NCI-H187 (cell line): Measurements from ENCODE around the gene PCGF5.
"Not testable (repeated sequence)": the region's sequence is repeated elsewhere in the genome, so short reads cannot be mapped to it uniquely, and the experiment has no call there.

ENCODE experiments used
- DNase-seq, 2 experiments: peaks; one replicate each; lab custom pipeline; 2025; lab: John Stamatoyannopoulos, UW

PCGF5 gene

DNA sequence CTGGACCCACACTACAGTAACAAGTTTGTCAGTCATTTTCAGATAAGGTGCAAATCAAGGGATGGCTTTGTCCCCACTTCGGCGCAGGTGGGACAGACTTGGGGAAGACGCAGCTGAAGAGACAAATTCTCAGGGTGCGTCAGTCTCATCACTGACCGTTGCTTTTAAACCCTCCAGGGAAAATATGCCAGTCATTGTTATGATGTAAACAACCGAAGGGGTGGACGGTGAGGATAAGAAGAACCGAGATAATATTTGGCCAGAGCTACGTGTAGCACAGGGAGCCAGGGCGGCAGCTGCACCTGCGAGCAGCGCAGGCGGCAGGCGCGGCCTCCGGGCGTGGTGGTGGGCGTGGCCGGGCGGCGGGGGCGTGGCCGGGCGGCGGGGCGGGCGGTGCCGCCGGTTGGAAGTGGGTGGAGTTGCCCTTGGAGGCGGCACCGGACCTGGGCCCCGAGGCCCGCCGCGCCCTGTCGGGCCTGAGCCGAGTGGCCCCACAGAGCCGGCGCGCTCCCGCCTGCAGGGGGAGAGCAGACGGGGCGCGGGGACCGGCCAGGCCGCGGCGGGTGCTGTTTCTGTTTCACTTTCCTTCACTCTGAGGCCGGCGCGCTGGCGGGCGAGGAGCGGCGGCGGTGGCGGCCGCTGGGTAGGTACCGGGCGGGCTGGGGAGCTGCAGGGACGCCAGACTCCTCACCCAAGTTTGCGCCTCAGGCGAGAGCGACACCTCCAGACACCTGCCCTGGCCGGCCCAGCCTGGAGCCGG is at the start of gene PCGF5:
Gene PCGF5 (plus strand): TSS at position 470 of the 760 bp plus-strand sequence. CDS start 2,209 bp downstream, outside the sequence.
- DNase-seq: peak; percentile 44 to 79

DNA sequence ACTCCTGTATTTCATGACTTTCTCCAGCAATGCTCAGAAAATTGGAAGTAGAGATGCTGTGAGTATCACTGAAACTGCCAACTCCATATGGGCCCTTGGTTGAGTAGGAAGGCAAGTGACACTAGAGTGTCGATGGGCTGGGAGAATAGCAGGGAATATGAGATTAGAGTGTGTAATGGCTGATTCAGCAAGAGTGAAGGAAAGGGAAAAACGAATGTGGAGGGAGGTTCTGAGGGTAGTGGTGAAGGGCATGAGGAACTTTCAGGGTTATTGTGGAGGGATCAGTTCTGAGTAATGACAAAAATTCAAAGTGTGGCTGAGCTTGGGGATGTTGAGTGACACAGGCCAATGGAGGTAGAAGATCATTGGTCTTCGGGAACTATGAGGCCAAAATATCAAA is 49.0 kb upstream of the PCGF5 start:
- DNase-seq: no peak

DNA sequence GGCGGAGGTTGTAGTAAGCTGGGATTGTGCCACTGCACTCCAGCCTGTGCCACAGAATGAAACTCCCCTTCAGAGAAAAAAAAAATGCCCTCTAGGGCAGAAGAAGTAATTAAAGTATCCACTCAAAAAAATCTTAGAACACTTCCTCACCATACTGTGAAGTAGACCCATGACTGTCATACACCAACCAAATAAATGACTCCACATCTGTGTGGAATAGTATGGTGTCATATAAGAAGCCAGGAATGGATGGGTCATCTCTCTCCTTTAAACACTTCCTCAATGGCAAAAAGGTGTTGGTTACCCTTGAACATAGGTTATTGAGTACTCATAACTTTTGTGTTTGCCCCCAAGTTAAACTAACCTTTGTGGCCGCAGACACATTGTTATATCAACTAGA is 48.1 kb upstream of the PCGF5 start:
- no peak for DNase-seq

GRCh38 chr10:91185239-91185875 is 35.1 kb upstream of the PCGF5 start:
- DNase-seq: no peak

GRCh38 chr10:91187156-91187555 is 33.3 kb upstream of the PCGF5 start:
- no peak for DNase-seq

DNA sequence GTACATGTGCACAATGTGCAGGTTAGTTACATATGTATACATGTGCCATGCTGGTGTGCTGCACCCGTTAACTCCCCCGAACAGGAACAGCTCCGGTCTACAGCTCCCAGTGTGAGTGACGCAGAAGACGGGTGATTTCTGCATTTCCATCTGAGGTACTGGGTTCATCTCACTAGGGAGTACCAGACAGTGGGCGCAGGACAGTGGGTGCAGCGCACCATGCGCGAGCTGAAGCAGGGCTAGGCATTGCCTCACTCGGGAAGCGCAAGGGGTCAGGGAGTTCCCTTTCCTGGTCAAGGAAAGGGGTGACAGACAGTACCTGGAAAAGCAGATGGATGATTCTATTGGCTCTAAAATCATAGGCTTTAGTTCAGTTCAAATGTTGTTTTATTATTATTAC is 32.5 kb upstream of the PCGF5 start:
- not testable (repeated sequence) for DNase-seq

GRCh38 chr10:91188889-91189288 is 31.6 kb upstream of the PCGF5 start:
- no peak for DNase-seq

DNA sequence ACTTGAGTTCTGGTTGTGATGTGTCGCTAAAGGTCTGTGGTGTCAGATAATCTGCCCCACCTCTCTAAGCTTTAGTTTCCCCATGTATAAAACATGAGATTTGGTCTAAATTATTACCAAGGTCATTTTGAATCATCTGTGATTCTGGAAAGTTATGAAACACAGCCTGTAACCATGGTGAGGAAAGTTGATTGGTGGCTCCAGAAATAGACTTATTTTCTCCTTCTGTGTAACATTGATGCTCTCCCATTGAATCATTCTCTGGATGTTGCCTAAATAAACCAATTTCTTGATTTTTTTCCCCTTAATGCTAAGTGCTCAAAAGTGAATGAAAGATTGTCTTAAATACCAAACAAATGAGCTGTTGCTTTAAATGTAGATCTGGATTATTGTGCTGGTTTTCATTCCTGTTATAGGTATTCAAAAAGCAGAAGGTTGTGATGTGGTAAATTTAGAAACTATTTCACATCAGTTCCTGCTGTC is 30.0 kb upstream of the PCGF5 start:
- no peak for DNase-seq

DNA sequence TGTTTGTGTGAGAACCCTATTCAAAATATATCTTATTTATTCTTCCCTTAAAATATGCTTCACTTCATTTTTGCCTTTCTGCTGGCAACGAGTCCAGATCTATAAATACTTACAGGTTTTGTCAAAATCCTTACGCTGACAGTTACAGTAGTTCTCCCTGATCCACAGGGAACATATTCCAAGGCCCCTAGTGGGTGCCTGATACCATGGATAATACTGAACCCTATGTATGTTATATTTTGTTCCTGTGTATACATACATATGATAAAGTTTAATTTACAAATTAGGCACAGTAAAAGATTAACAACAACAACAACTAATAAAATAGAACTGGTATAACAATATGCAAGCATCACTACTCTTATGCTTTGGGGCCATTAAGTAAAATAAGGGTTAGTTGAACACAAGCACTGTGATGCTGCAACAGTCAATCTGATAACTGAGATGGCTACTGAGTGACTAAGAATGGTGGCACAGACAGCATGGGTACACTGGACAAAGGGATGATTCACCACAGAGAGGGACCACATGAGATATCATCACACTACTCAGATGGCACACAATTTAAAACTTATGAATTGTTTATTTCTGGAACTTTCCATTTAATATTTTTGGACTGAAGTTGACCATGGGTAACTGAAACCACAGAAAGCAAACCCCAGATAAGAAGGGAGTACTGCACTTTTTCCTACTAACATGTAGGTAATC is 29.4 kb upstream of the PCGF5 start:
- DNase-seq: no peak

DNA sequence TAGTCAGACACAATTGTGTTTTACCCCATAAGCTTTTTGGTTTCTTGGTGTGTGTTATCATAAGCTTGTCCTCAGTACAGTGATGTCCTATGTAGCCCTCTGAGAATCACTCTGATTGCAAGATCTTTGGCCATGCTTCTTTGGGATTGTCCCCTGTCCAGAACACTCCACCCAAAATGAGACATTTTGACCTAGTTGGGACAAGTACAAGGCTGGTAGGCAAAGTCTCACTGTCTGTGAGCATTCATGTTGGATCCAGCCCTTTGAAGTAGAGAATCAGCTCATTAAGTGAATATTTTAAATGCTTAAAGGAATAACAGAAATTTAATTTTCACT is 28.9 kb upstream of the PCGF5 start:
- DNase-seq: no peak

GRCh38 chr10:91194497-91195179 is 25.8 kb upstream of the PCGF5 start:
- no peak for DNase-seq

GRCh38 chr10:91196268-91197048 is 24.0 kb upstream of the PCGF5 start:
- DNase-seq: no peak

DNA sequence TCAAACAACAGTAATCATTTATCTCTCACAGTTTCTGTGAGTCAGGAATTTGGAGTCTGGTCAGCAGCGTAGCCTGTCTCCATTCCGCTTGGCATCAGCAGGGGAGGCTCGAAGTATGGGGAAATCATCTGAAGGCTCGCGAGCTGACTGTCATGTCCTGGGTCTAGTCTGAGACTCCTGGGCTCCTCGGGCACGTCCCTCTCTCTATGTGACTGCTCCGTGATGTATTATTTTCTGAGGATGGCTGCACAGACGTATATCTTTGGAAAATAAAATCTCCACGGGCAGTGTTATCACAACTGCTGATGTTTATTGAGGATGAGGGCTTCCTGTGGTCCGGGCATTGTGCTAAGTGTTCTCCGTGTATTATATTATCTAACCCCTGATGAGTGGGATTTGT is 23.3 kb upstream of the PCGF5 start:
- no peak for DNase-seq

DNA sequence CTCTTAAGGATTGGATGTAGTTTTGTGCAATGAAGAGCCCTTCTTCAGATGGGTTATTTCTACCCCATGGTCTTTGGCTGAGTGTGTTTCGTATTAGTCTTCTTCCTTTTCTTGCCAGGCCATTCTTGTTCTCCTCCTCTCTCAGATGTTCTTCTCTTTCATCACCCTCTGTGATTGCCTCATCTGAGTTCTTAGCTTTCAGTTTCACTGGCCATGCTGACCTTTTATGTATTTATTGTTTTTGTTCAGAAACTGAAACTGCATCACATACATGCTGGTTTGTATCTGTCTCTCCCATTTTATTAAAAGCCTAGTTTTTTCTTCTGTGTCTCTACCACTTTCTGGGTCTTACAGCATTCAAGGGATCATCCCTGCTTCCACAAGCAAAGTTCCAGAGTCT is 21.7 kb upstream of the PCGF5 start:
- DNase-seq: no peak

- DNase-seq: no peak
Observed at GRCh38 chr10:91200314-91201212, 19.9 kb upstream of the PCGF5 start.

GRCh38 chr10:91201213-91201996 is 19.1 kb upstream of the PCGF5 start:
- no peak for DNase-seq

GRCh38 chr10:91206427-91206826 is 14.0 kb upstream of the PCGF5 start:
- no peak for DNase-seq

DNA sequence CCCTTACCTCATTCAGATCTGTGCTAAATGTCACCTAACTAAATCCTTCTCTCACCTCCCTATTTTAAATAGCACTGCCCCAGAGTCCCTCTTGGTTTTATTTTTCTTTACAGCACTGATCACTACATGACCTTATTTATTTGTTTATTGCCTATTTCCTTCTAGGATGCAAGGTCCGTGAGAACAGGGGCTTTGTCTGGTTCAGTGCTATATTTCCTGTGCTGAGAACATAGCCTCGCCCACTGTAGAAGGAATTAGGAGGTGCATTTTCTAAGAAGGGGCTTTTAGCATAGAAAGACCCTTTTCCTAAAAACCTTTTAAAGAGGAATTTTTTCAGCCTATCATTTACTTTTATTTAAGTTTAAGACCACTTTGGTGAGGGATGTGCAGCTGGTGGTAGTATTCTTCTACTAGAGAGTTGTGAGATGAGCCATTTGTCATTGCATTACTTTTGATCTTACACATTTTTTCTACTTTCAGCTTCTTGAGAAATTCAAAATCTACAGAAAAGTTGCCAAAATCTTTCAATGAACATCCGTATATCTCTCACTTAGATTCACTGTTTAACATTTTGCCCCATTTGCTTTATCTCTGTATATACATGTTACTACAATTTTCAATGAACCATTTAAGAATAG is 13.5 kb upstream of the PCGF5 start:
- DNase-seq: no peak

DNA sequence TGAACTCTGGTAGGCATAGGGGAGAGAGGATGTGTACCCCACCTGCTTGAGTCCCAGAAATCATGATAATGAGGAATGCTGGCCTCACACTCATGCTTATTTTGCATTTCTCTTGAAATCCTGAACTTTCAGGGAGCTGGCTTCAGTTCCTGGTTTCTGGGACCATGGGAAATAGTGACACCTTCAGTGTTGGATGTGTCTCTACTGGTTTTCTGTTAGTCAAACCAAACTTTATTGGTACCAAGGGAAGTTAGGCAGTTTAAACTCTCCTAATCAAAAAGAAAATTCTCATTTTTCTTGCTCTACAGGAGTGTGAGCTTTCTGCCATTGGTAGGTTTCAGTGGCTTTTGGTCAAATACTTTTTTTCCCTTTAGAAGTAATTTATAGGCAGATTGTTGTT is 11.8 kb upstream of the PCGF5 start:
- DNase-seq: no peak
